Measurements from ENCODE around the gene CDHR2. TPM values are rescaled to one million over a fixed set of nuclear protein-coding genes. Genes with fewer than 3 reads are reported as not detected.
A peak's percentile ranks its signal among the peaks of the same experiment; 100 is the strongest.

CDHR2 gene
- total RNA-seq, 1 experiment from 2014 or later = 1.2 TPM

DNA sequence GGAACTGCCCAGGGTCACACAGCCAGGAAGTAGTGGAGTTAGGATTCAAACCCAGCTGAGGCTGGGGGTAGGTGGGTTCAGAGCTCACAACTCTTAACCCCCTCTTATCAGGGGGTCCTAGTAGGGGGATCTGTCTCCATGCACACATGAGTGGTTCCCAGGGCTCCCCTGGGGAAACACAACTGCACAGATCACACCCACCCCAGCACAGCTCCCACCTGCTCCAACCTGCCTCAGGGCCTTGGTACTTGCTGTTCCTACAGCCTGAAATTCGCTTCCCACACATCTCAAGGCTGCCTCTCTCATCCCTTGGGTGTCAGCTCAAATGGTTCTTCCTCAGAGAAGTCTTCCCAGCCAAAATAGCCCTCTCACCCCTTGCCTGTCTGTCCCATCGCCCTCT is 76.4 kb downstream of the CDHR2 start:
- DNase-seq (ENCODE audit: low read depth) = no peak
- in situ Hi-C loops (cut with HindIII; ENCODE audit: low pct_unique_long_range_greater_than_20kb, low sequenced_read_pairs) = no loop called here

DNA sequence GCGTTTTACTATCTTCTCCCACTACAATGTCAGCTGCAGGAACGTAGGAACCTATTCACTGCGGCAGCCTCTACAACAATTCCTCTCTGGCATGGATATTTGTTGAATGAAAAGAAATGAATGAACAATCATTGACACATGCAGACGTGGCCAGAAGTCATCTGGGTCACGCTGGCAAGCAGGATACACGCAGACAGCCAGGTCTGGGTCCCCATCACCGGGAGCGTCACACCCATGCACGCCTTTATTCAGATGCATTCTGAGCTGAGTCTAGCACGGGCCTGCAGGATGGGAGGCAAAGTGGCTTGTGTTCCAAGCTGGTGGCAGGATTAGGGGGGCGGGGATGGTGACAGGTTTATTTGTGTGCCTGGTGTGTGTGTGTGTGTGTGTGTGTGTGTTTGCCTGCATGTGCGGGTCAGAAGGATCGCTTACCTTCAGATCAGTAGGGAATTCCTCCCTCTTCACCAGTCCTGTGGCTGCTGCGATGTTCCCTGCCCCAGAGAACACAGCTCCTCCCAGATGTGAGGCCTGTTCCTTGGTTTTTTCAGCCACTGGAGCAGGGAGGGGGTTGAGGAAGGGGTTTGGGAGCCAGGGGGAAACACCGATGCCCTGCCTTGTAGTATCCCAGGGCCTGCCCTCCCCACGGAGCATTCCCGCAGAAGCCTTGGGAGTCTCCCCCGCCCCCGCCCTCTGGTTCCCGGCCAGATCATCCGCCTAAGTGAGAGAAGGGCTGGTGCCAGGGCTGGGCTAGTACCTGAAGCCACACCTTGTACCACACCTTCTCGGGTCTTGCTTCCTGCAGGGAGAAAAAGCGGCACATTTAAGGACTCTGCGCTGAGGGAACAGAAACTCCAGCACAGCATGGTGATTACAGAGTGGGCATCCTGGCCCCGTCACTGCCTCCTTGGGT is 77.1 kb downstream of the CDHR2 start:
- no peak for DNase-seq (ENCODE audit: low read depth)
- in situ Hi-C loops (cut with HindIII; ENCODE audit: low pct_unique_long_range_greater_than_20kb, low sequenced_read_pairs) = no loop called here

DNA sequence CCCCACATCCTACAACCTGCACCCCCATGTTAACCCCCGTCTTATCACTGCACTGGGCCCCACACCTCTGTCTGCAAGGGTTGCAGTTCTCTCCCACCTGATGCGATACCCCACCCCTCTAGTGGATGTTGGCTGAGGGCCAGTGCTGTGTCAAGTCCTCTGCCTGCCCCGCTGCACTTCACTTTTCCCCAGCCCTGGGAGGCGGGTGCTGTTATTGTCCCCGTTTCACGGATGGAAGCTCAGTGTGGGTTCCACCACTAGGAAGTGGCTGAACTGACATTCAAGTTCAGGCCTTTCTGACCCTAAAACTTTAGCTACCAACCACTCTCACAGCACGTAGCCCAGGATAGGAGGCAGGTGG is 77.7 kb downstream of the CDHR2 start:
- no peak for DNase-seq (ENCODE audit: low read depth)
- in situ Hi-C loops (cut with HindIII; ENCODE audit: low pct_unique_long_range_greater_than_20kb, low sequenced_read_pairs) = no loop called here

DNA sequence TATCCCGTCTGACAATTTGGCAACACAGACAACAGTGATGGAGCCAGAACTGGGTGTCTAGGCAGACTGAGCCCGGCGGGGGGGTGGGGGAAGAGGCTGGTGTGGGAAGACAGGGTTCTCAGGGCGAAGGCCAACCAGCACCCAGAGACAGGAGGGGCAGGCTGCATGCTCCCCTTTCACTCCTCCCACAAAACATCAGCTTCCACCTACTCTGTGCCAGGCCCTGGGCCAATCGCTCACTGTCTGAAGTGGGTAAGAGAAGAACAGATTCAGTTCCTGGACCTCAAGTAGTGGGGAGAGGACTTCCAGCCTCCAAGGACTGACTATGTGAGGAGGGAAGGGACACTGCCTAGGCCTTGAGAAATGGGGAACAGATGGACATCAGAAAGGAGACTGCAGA is 78.4 kb downstream of the CDHR2 start:
- in situ Hi-C loops (cut with HindIII; ENCODE audit: low pct_unique_long_range_greater_than_20kb, low sequenced_read_pairs) = no loop called here
- no peak for DNase-seq (ENCODE audit: low read depth)

DNA sequence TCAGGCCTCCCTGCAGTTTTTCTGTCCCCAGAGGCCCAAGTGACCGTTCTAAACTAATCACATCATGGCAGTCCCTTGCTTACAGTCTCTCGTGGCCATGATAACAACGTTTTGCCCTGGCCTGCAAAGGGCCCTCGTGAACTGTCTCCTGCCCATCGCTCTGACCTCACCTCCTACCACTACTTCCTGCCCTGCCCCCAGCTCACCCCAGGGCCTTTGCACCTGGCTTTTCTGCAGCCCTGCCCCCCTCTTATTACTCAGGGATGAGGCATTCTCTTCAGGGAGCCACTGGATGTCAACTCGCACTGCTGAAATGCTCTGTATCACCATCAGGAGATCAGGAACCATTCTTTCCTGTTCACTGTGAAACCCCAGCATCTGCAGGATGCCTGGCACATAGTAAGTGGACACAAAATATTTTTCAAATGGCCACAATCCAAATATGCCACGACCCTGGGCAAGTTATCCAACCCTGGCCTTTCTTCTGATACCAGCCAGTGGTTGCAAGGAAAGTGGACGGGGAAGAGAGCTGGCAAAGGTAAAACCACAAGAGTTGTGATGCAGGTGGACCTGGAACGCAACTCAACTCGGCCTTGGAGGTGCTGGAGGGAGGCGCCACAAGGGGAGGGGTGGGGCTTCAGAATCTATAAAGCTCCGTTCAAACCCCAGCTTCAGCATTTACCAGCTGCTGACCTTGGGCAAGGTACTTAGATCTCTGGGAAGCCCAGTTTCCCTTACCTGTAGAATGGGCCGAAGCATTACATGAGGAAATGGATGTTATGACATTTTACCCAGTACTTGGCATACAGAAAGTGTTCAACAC is 79.5 kb downstream of the CDHR2 start:
- DNase-seq (ENCODE audit: low read depth) = no peak
- in situ Hi-C loops (cut with HindIII; ENCODE audit: low pct_unique_long_range_greater_than_20kb, low sequenced_read_pairs) = no loop called here

DNA sequence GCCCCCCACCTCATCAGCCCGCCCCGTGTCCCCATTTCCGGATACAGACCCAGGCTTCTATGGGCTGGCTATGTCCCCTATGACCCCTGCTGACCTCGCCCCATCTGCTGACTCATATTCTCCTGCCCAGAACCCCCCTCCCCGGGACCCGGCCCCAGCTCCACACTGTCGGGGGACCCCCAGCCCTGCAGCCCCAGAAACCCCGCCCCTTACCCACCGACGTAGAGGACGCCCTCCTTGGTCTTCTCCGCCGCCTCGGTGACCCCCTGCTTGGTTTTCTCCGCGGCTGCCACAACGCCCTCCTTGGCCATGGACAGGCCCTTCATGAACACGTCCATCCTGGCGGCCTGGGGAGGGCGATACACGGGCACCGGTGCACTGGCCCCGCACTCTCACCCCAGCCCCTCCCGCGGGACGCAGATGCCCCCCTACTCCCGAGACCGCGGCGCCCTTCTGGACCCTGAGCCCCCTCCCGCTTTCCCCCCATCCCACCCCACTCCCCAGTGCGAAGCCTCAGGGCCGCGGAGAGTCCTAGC is 80.2 kb downstream of the CDHR2 start:
- DNase-seq (ENCODE audit: low read depth) = no peak
- in situ Hi-C loops (cut with HindIII; ENCODE audit: low pct_unique_long_range_greater_than_20kb, low sequenced_read_pairs) = no loop called here

DNA sequence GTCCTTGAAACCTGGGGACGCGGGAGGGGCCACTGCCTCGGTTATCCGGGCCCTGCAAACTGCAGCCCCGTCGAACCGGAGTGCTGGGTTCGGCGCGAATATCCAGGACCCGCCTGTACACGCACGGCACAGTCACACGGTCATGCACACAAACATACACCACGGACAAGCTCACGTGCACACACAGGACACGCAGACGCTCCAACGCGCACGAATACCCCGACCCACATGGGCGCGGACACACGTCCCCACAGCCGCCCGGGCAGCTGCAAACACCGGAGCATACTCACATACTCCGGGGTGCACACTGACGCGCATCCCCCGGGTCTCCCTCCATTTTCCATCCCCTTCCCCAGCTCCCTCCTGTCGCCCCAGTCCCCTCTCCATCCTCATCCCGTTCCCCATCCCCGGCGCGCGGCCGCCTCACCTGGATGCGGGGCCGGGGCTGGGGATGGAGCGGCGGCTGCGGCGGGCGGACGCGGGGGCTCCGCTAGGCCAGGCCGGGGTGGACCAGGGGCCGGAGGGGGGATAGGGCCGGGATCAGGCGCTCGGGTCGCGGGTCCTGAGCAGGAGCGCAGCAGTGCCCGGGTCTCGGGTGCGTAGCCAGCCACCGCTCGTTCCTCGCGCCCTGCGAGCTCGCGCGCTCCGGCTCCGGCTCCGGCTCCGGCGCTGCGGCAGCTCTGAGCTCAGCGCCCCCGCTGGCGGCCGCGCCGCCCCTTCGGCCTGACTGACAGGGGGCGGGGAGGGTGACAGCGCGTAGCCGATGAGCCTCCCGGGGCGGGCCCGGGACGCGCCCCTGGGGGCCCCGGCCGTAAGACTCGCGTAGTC is 80.9 kb downstream of the CDHR2 start, which contains the start of the genes EIF4E1B and SNCB:
Gene EIF4E1B (plus strand): TSS at position 823 of the 828 bp plus-strand sequence. CDS start 12,113 bp downstream, outside the sequence.
Gene SNCB (minus strand): TSS at position 682 of the 828 bp plus-strand sequence. CDS start 880 bp downstream, outside the sequence.
- in situ Hi-C loops (cut with HindIII; ENCODE audit: low pct_unique_long_range_greater_than_20kb, low sequenced_read_pairs) = no loop called here
- DNase-seq (ENCODE audit: low read depth) = peak; percentile 48

DNA sequence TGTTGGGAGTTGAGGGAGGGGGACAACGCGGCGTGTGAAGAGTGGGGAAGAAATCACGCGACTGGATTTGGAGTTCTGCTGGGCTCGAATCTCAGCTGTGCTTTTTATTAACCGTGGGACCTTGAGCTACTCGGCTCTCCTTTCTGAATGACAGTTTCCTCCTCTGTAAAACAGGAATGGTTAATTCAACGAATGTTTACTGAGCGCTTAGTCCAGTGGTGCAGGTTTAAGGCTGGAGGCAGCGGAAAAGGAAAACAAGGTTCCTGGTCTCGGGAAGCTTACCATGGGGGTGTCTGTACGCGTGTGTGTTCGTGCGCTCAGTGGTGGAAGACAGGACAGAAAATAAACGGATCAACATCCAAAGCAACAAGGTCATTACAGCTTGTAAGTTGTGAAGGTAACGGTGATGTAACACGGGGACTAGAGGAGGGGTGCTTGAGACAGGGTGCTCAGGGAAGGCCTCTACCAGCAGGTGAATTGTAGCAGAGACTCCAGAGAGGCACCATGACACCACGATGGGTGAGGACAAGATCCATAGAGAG is 81.6 kb downstream of the CDHR2 start:
- DNase-seq (ENCODE audit: low read depth) = no peak
- in situ Hi-C loops (cut with HindIII; ENCODE audit: low pct_unique_long_range_greater_than_20kb, low sequenced_read_pairs) = no loop called here

DNA sequence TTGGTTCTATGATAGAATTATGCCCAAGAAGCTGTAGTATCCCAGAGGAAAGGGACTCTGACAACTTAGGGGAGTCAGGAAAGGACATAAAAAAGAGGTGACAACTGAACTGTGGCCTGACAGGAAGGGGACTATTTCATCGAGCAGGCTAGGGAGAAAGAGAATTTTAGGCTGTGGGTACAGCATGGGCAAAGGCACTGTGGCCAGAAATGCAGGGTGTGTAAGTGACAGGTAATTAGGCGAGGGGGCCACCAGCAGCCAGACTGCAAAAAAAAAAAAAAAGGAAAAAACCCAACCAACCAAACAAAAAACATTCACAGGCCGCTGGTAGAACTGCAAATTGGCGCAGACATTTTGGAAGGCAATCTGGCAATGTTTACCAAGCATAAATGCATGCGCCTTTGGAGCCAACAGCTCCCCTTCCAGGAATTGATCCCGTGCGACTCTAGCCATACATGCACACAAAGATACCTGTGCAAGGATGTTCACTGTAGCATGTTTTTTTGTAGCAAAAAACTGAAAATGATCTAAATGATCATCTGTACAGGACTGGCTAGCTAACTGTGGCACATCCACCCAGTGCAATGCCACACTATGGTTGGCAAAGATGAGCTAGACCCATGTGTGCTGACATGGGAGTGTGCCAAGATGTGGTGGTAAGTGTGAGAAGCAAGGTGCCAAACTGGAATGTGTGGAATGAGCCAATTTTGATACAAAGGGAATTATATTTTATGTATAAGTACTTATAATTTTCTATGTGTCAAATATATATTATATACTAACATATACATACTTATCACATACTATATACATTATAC is 82.5 kb downstream of the CDHR2 start:
- in situ Hi-C loops (cut with HindIII; ENCODE audit: low pct_unique_long_range_greater_than_20kb, low sequenced_read_pairs) = no loop called here
- no peak for DNase-seq (ENCODE audit: low read depth)

DNA sequence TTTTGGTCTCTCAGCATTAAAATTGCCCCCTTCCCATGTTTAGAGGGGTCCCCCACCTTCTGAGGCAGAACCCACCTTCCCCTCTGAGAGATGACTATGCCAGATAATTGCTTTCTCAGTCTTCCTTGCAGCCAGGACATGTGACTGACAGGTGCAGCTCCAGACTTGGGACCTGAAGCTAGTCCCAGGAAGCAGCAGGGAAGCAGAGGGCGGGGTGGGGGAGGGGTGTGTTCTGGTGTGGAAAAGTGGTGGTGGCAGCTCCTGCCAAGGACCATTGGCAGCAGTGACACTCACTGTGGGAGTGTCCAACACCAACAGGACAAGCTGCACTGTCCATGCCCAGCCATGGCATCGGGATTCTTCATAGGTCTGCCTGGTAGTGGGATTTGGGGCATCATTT is 83.6 kb downstream of the CDHR2 start:
- no peak for DNase-seq (ENCODE audit: low read depth)
- in situ Hi-C loops (cut with HindIII; ENCODE audit: low pct_unique_long_range_greater_than_20kb, low sequenced_read_pairs) = no loop called here

DNA sequence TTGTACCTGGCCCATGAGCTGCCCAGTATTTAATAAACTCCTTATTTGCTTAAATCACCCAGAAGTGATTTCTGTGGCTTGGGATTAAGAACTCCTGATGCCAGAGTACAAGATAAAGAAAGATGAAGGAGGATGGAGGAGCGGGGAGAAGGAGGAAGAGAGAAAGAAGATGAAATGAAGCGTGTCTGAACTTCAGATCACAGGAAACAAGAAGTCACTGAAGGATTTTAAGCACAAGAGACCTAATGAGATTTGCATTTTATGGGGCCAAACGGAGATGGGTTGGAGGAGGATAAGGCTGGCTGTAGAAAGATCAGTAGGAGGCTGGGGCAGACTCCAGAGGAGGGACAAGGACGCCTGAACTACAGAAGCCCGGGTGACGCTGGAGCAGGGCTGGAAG is 84.5 kb downstream of the CDHR2 start:
- no peak for DNase-seq (ENCODE audit: low read depth)
- in situ Hi-C loops (cut with HindIII; ENCODE audit: low pct_unique_long_range_greater_than_20kb, low sequenced_read_pairs) = no loop called here

DNA sequence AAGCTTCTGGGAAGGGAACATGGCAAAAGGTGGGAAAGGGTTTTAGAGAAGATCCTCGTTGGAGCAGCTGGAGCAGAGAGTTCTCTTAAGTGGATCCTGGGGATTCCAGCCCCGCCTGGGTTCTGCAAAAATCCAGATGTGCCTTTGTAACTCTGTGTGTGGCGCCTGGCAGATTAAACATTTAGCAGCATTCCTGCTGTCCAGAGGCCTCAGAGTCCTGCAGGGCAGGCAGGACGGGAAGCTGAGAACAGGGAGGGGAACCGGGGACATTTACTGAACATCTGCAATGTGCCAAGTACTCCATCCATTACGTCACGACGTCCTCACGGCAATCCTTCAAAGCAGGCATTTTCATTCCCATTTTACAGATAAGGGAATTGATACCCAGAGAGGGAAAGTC is 87.3 kb downstream of the CDHR2 start:
- DNase-seq (ENCODE audit: low read depth) = no peak
- in situ Hi-C loops (cut with HindIII; ENCODE audit: low pct_unique_long_range_greater_than_20kb, low sequenced_read_pairs) = no loop called here

DNA sequence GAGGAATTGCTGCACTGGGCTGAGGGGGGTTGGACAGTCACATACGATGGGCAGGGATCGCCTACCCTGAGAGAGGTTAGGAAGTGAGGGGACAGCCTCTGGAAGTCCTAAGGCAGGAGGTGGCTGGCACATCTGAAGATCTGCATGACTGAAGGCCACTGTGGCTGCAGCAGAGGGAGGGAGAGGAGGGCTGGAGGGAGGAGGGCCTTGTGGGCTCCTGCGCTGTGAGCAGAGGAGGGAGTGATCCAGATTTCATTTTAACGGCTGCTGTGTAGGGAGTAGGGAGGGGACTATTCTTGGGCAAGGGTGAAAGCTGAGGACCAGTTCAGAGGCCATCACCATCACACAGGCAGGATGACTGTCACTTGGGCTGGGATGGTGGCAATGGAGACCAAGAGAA is 88.4 kb downstream of the CDHR2 start:
- in situ Hi-C loops (cut with HindIII; ENCODE audit: low pct_unique_long_range_greater_than_20kb, low sequenced_read_pairs) = no loop called here
- DNase-seq (ENCODE audit: low read depth) = no peak

DNA sequence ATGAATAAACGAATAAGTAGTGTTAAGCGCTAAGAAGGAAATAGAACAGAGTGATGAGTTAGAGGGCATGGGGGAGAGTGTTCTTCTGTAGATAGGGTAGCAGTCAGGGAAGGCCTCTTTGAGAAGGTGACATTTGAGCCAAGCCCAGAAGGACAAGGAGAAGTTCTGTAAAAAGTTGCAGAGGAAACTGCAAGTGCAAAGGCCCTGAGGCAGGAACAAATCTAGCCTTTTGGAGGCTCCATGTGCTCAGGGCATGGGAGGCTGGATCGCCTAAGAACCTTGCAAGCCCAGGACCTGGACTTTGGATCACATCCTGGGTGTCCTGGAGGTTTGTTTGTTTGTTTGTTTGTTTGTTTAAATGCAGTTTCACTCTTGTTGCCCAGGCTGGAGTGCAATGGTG is 89.3 kb downstream of the CDHR2 start:
- no peak for DNase-seq (ENCODE audit: low read depth)
- in situ Hi-C loops (cut with HindIII; ENCODE audit: low pct_unique_long_range_greater_than_20kb, low sequenced_read_pairs) = no loop called here

DNA sequence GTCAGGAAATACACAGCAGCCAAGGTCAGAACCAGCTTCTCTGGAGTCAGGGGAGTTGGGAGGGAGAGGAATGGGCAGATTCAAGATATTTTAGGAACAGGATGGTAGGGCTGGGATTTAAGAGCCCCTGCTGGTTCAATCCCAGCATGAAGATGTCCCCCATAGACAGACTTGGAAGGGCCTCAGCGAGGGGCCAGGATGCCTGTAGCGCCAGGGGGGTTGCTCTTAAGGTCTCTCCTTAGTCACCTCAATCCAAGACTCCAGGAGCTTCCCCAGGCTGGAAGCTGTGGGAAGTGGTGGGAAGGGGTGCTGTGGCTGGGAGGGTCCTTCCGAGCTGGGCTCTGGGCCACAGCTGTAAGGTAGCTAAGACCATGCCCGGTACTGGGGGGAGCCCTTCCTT is 90.1 kb downstream of the CDHR2 start:
- no peak for DNase-seq (ENCODE audit: low read depth)
- in situ Hi-C loops (cut with HindIII; ENCODE audit: low pct_unique_long_range_greater_than_20kb, low sequenced_read_pairs) = no loop called here

DNA sequence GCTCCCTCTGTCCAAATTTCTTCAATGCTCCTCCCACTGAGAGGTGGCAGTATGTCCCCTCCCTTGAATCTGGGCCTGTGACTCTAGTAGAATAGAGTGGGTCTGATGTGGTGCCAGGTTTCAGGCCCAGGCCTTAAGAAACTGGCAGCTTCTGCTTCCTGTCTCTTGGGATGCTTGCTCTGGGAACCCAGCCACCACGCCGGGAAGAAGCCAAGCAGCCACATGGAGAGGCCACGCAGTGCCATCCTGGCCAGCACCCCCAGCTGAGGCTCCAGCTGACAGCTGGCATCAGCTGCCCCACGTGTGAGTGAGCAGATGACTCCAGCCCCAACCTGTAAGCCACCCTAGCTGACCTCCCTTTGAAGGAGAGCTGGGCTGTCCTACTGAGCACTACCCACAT is 90.8 kb downstream of the CDHR2 start:
- no peak for DNase-seq (ENCODE audit: low read depth)
- in situ Hi-C loops (cut with HindIII; ENCODE audit: low pct_unique_long_range_greater_than_20kb, low sequenced_read_pairs) = no loop called here

DNA sequence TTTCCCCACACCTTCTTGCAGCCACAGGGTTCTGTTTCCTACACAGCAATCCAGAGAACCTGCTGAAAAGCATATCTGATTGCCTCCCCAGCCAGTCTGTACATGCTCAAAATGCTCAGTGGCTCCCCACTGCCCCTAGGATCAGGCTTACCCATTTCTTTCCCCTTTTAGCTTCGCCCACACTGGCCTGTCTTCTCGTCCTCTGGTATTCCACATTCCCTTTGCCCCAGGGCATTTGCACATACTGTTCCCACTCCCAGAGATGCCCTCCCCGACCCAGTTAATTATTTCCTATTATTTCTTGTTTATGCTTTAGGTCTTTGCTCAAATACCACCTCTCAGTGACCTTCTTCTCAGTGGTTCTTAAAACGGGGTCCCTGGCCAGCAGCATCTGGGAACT is 91.5 kb downstream of the CDHR2 start:
- in situ Hi-C loops (cut with HindIII; ENCODE audit: low pct_unique_long_range_greater_than_20kb, low sequenced_read_pairs) = no loop called here
- DNase-seq (ENCODE audit: low read depth) = no peak

Data from Caki2 (cell line).